Astrocyte (in vitro differentiated cells and primary cell): Measurements from ENCODE around the gene OR9Q1.

Experiments
- CTCF ChIP-seq: IDR thresholded peaks from 2 replicates; pipeline ENCODE4 v1.5.1; 2011; ENCODE audit warnings: low read depth, mild to moderate bottlenecking, inconsistent platforms, low read length, moderate library complexity; ENCODE audit not compliant: insufficient read depth
- EZH2 ChIP-seq: IDR thresholded peaks from 2 replicates; pipeline ENCODE4 v1.6.1; 2012; ENCODE audit warnings: mild to moderate bottlenecking, low read length, inconsistent platforms; ENCODE audit not compliant: insufficient read depth

GRCh38 chr11:57974848-57975601 lies 48.7 kb upstream of the OR9Q1 start:
- TF ChIP-seq CTCF (no peak), EZH2 (no peak)
